Mammary epithelial cell (primary cell): Measurements from ENCODE around the gene ARHGEF10L.

ENCODE experiments used
- EZH2 ChIP-seq: IDR thresholded peaks from 2 replicates; pipeline ENCODE4 v1.6.1; 2012; ENCODE audit warnings: low read length, inconsistent platforms, borderline replicate concordance
- TF ChIP-seq, protein P1 (sequence below), 2 donors: IDR thresholded peaks in 1 of 2; conservative IDR thresholded peaks in 1 of 2; 2 replicates each; pipeline ENCODE4 v1.5.1; 2011 to 2012; ENCODE audit warnings: inconsistent platforms in 2 of 2, low read length in 2 of 2, mild to moderate bottlenecking in 2 of 2, control low read depth in 1 of 2, low read depth in 1 of 2; ENCODE audit not compliant: insufficient read depth in 1 of 2; ENCODE audit errors: extremely low read depth in 1 of 2

DNA sequence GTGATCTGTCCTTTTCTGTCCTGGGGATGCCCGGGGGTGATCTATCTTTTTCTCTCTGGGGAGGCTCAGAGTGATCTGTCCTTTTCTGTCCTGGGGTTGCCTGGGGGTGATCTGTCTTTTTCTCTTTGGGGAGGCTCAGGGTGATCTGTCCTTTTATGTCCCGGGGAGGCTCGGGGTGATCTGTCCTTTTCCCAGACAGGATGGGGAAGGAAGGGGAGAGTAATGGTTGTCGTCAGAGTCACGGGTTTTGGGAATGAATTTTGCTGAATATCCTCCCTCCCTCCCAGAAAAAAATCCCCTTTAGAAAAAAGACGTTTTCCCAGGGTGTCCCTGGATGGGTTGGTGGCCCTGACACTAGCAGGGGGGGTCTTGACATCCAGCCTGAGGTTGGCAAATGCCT lies 91.5 kb downstream of the ARHGEF10L start:
- TF ChIP-seq, protein P1, sequence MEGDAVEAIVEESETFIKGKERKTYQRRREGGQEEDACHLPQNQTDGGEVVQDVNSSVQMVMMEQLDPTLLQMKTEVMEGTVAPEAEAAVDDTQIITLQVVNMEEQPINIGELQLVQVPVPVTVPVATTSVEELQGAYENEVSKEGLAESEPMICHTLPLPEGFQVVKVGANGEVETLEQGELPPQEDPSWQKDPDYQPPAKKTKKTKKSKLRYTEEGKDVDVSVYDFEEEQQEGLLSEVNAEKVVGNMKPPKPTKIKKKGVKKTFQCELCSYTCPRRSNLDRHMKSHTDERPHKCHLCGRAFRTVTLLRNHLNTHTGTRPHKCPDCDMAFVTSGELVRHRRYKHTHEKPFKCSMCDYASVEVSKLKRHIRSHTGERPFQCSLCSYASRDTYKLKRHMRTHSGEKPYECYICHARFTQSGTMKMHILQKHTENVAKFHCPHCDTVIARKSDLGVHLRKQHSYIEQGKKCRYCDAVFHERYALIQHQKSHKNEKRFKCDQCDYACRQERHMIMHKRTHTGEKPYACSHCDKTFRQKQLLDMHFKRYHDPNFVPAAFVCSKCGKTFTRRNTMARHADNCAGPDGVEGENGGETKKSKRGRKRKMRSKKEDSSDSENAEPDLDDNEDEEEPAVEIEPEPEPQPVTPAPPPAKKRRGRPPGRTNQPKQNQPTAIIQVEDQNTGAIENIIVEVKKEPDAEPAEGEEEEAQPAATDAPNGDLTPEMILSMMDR (conservative IDR thresholded peaks at IDR 0.05 in 1 of 2, IDR thresholded peaks at IDR 0.05 in 1 of 2; ENCODE audit: extremely low read depth in 1 of 2, insufficient read depth in 1 of 2, low read depth in 1 of 2, low read length in 2 of 2) = no peak
- no peak for TF ChIP-seq EZH2
